ENCODE measurements around the gene LGALS3BP.

- no peak for TF ChIP-seq POLR2A (IDR thresholded peaks at IDR 0.05)
- no peak for TF ChIP-seq CTCF (IDR thresholded peaks at IDR 0.05)
- no peak for TF ChIP-seq POLR2AphosphoS5 (IDR thresholded peaks at IDR 0.05; ENCODE audit: insufficient read depth in 1 of 2, low read depth in 1 of 2)
Measured at GRCh38 chr17:78952706-78953105, 27.0 kb downstream of the LGALS3BP start.
